Neural progenitor cell (in vitro differentiated cells): ENCODE data around the gene ETFA.

Experiments used
- EZH2 ChIP-seq: fragments of 200-600 bp; sonication (generic); IDR thresholded peaks from 2 replicates; pipeline ENCODE4 v1.6.1; 2017; ENCODE audit warnings: antibody characterized with exemption, mild to moderate bottlenecking, moderate library complexity
- TF ChIP-seq, protein P1 (sequence below): fragments of 200-600 bp; sonication (generic); IDR thresholded peaks from 2 replicates; pipeline ENCODE4 v1.5.1; 2017; ENCODE audit warnings: antibody characterized with exemption, mild to moderate bottlenecking

DNA sequence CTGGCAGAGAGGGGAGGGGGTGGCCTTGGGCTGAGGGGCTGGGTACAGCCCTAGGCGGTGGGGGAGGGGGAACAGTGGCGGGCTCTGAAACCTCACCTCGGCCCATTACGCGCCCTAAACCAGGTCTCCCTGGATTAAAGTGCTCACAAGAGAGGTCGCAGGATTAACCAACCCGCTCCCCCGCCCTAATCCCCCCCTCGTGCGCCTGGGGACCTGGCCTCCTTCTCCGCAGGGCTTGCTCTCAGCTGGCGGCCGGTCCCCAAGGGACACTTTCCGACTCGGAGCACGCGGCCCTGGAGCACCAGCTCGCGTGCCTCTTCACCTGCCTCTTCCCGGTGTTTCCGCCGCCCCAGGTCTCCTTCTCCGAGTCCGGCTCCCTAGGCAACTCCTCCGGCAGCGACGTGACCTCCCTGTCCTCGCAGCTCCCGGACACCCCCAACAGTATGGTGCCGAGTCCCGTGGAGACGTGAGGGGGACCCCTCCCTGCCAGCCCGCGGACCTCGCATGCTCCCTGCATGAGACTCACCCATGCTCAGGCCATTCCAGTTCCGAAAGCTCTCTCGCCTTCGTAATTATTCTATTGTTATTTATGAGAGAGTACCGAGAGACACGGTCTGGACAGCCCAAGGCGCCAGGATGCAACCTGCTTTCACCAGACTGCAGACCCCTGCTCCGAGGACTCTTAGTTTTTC, 30.2 kb upstream of the ETFA start:
- TF ChIP-seq, protein P1, sequence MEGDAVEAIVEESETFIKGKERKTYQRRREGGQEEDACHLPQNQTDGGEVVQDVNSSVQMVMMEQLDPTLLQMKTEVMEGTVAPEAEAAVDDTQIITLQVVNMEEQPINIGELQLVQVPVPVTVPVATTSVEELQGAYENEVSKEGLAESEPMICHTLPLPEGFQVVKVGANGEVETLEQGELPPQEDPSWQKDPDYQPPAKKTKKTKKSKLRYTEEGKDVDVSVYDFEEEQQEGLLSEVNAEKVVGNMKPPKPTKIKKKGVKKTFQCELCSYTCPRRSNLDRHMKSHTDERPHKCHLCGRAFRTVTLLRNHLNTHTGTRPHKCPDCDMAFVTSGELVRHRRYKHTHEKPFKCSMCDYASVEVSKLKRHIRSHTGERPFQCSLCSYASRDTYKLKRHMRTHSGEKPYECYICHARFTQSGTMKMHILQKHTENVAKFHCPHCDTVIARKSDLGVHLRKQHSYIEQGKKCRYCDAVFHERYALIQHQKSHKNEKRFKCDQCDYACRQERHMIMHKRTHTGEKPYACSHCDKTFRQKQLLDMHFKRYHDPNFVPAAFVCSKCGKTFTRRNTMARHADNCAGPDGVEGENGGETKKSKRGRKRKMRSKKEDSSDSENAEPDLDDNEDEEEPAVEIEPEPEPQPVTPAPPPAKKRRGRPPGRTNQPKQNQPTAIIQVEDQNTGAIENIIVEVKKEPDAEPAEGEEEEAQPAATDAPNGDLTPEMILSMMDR = no peak
- peak; percentile 63 for TF ChIP-seq EZH2
